ENCODE data around the gene LGALS3. TPM values are rescaled to one million over a fixed set of nuclear protein-coding genes. Genes with fewer than 3 reads are reported as not detected.

Gene LGALS3
- total RNA-seq, 1 donor: 368 TPM

DNA sequence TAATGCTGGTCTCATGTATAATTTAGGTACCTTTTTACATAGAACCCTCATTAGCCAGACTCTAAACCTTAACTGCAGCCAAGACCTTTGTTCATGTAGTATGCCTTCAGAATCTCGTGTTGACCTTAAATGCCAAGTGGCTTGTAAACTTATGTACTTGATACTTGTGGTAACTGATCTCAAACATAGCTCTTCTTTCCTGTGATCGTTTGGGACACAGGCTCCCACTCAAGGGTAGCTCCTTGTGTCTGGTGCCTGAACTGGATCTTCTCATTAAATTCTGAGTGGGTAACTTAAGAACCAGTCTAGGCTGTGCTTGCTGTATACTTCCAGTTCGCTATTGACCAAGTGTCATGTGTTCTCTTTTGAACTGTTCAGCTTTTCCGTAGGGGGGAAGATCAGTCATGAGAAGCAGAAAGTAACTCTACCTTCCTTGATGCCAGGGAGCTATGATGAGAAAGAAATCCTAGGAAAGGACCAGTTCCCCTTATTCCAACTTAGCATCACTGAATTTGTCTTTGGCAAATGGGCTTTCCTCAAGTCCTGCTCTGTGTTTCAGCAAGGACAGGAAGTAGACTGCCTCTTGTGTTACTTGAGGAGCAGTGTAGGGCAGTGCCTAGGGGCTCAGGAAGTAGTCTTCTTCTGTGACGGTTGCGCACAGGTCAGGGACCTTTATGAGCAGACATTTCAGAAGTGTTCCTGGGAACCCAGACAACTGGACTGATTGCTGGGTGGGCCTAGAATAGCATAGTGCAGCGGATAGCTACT lies 2.5 kb downstream of the LGALS3 start:
- no peaks in the 10 kb centered on the region for H3K27me3 ChIP-seq (ENCODE audit: insufficient read depth, low read length)
- no peak overlapping the region for H3K27ac ChIP-seq (ENCODE audit: low read depth, low read length)
- TF ChIP-seq, protein P1, sequence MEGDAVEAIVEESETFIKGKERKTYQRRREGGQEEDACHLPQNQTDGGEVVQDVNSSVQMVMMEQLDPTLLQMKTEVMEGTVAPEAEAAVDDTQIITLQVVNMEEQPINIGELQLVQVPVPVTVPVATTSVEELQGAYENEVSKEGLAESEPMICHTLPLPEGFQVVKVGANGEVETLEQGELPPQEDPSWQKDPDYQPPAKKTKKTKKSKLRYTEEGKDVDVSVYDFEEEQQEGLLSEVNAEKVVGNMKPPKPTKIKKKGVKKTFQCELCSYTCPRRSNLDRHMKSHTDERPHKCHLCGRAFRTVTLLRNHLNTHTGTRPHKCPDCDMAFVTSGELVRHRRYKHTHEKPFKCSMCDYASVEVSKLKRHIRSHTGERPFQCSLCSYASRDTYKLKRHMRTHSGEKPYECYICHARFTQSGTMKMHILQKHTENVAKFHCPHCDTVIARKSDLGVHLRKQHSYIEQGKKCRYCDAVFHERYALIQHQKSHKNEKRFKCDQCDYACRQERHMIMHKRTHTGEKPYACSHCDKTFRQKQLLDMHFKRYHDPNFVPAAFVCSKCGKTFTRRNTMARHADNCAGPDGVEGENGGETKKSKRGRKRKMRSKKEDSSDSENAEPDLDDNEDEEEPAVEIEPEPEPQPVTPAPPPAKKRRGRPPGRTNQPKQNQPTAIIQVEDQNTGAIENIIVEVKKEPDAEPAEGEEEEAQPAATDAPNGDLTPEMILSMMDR (IDR thresholded peaks at IDR 0.05; ENCODE audit: extremely low read depth, low read depth, low read length): peak; percentile 8
- H3K36me3 ChIP-seq (ENCODE audit: insufficient read depth, low read length): peaks cover 3% of the 10 kb centered on the region
- H3K4me2 ChIP-seq (ENCODE audit: insufficient read depth, low read length): peak overlapping the region; percentile 95
- H3K4me3 ChIP-seq (ENCODE audit: insufficient read depth, low read length): no peak overlapping the region
- H3K79me2 ChIP-seq (ENCODE audit: insufficient read depth, low read length): peaks cover 68% of the 10 kb centered on the region
- H2AFZ ChIP-seq (ENCODE audit: low read length): no peak overlapping the region
- no peak for DNase-seq (ENCODE audit: insufficient read length, low spot score, missing footprints)
- H4K20me1 ChIP-seq (ENCODE audit: insufficient read depth, low read length): peaks cover 17% of the 10 kb centered on the region
- no peaks in the 10 kb centered on the region for H3K9me3 ChIP-seq (ENCODE audit: low read depth, low read length)
- peaks cover 53% of the 10 kb centered on the region for H3K4me1 ChIP-seq (ENCODE audit: insufficient read depth, low read length)

DNA sequence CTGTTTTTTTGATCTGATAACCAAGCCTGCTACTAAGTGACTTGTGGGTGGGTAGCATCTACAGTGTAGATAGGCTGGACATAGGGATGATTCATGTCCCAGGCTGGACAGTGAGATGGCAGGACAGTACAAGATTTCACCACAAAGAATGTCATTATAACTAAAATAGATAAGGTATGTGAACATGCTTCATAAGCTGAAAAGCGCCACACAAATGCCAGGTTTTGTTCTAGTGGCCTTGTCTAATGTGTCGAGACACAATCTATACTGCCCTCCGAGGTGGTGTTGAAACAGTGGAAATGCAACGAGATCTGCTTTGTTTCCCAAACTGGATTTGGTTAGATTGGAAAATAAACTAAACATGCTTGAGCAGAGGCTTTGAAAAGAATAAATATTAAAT lies 4.4 kb downstream of the LGALS3 start:
- Histone ChIP-seq H3K4me3 (ENCODE audit: insufficient read depth, low read length) (no peak overlapping the region), H3K4me2 (ENCODE audit: insufficient read depth, low read length) (peak overlapping the region; percentile 30), H3K4me1 (ENCODE audit: insufficient read depth, low read length) (peaks cover 52% of the 10 kb centered on the region), H3K9me3 (ENCODE audit: low read depth, low read length) (no peaks in the 10 kb centered on the region), H3K79me2 (ENCODE audit: insufficient read depth, low read length) (peaks cover 78% of the 10 kb centered on the region), H3K36me3 (ENCODE audit: insufficient read depth, low read length) (peaks cover 9% of the 10 kb centered on the region), H3K27me3 (ENCODE audit: insufficient read depth, low read length) (no peaks in the 10 kb centered on the region), H4K20me1 (ENCODE audit: insufficient read depth, low read length) (peaks cover 20% of the 10 kb centered on the region), H3K27ac (ENCODE audit: low read depth, low read length) (peak overlapping the region; percentile 22), H2AFZ (ENCODE audit: low read length) (no peak overlapping the region)
- peak; percentile 76 for DNase-seq (ENCODE audit: insufficient read length, low spot score, missing footprints)
- TF ChIP-seq, protein P1 (IDR thresholded peaks at IDR 0.05; ENCODE audit: extremely low read depth, low read depth, low read length): peak; percentile 53

DNA sequence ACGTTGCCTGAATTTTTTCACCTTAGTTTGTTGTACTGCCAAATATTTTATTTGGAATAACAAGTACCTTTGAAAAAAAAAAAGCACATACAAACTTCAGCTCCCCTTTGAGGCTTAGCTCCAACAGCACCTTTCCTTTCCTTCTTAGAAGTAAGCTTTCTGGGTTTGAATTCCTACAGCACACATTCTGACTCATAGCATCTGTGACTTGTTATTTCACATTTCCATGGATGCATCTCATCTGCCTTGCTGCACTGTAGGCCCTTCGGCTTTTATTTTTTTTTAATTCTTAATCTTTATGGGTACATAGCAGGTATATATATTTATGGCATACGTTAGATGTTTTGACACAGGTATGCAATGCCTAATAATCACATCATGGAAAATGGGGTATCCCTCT lies 7.2 kb downstream of the LGALS3 start:
- Histone ChIP-seq H3K36me3 (ENCODE audit: insufficient read depth, low read length) (peaks cover 34% of the 10 kb centered on the region), H3K27ac (ENCODE audit: low read depth, low read length) (peak overlapping the region; percentile 83), H3K9me3 (ENCODE audit: low read depth, low read length) (no peaks in the 10 kb centered on the region), H3K4me3 (ENCODE audit: insufficient read depth, low read length) (no peak overlapping the region), H3K4me1 (ENCODE audit: insufficient read depth, low read length) (peaks cover 39% of the 10 kb centered on the region), H3K4me2 (ENCODE audit: insufficient read depth, low read length) (no peak overlapping the region), H3K27me3 (ENCODE audit: insufficient read depth, low read length) (no peaks in the 10 kb centered on the region), H4K20me1 (ENCODE audit: insufficient read depth, low read length) (peaks cover 15% of the 10 kb centered on the region), H2AFZ (ENCODE audit: low read length) (no peak overlapping the region), H3K79me2 (ENCODE audit: insufficient read depth, low read length) (peaks cover 87% of the 10 kb centered on the region)
- TF ChIP-seq, protein P1 (IDR thresholded peaks at IDR 0.05; ENCODE audit: extremely low read depth, low read depth, low read length): no peak
- peak; percentile 90 for DNase-seq (ENCODE audit: insufficient read length, low spot score, missing footprints)

DNA sequence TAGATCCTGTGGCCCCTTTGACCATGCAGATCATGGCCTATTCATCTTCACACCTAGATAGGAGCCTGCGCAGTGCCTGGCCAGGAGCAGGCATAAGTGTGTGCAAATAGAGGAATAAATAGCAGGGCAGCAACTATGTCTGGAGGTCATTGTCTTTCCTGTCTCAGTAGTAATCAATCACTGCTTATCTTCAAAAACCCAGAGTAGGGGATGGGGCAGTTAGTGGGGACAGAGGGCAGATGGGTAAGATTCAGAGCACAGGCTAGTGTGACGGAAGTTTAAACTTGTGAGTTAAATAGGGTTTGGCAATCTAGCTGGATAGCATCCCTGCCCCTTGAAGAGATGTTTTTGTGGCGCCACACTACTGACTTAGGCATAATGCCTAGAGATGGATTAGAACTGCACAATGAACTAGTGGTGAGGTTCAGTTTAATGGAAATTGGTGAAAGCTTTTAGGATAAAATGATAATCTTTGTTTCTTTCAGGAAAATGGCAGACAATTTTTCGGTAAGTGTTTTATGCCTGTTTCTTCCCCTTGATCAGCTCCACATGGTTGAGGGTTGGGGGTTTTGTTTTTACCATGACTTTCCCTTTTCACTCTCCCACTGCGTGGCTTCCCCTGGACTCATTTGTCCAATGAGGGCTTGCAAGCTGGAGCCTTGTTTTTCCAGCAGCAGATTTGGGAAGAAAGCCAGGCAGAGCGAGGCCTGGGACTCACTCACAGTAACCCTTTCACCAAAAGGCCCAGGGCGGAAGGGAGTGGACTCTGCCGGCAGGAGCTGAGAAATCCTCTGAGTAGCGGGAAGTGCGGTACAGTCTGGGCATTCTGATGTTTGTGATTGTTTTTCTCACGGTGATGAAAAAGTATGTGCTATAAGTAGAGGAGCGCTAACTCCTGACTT lies 8.1 kb downstream of the LGALS3 start:
- Histone ChIP-seq H2AFZ (ENCODE audit: low read length) (peak overlapping the region; percentile 56), H3K36me3 (ENCODE audit: insufficient read depth, low read length) (peaks cover 43% of the 10 kb centered on the region), H3K4me2 (ENCODE audit: insufficient read depth, low read length) (peak overlapping the region; percentile 74), H3K79me2 (ENCODE audit: insufficient read depth, low read length) (peaks cover 82% of the 10 kb centered on the region), H3K4me3 (ENCODE audit: insufficient read depth, low read length) (peak overlapping the region; percentile 17), H3K4me1 (ENCODE audit: insufficient read depth, low read length) (peaks cover 36% of the 10 kb centered on the region), H3K27me3 (ENCODE audit: insufficient read depth, low read length) (no peaks in the 10 kb centered on the region), H4K20me1 (ENCODE audit: insufficient read depth, low read length) (peaks cover 13% of the 10 kb centered on the region), H3K27ac (ENCODE audit: low read depth, low read length) (peak overlapping the region; percentile 83), H3K9me3 (ENCODE audit: low read depth, low read length) (no peaks in the 10 kb centered on the region)
- TF ChIP-seq, protein P1 (IDR thresholded peaks at IDR 0.05; ENCODE audit: extremely low read depth, low read depth, low read length): peak; percentile 16
- DNase-seq (ENCODE audit: insufficient read length, low spot score, missing footprints): peak; percentile 92
